ENCODE data around the gene SSX2IP. TPM values are rescaled to one million over a fixed set of nuclear protein-coding genes. Genes with fewer than 3 reads are reported as not detected.
A peak's percentile ranks its signal among the peaks of the same experiment; 100 is the strongest.
"Not testable (repeated sequence)": the region's sequence is repeated elsewhere in the genome, so short reads cannot be mapped to it uniquely, and the experiment has no call there.

The SSX2IP gene
- total RNA-seq, 4 donors from 2014 or later: 2.9 to 34.3 (median 19.2) TPM

- DNase-seq: no peak
- Histone ChIP-seq H3K27ac (peak overlapping the region; percentile 79 to 88), H3K36me3 (no peaks in the 10 kb centered on the region), H3K27me3 (no peaks in the 10 kb centered on the region), H3K9me3 (no peaks in the 10 kb centered on the region), H3K4me3 (peak overlapping the region in 1 of 2 donors; percentile 29), H3K4me1 (no peaks in the 10 kb centered on the region)
- intact Hi-C loops (cut with DNase I; ENCODE audit: low total_unique reads): no loop called here
- no peak for TF ChIP-seq CTCF (IDR thresholded peaks at IDR 0.05)
- TF ChIP-seq POLR2A (IDR thresholded peaks at IDR 0.05): no peak
These were observed 87.0 kb downstream of the SSX2IP start for GRCh38 chr1:84603223-84603622.

- Histone ChIP-seq H3K27me3 (no peaks in the 10 kb centered on the region), H3K36me3 (no peaks in the 10 kb centered on the region), H3K9me3 (no peaks in the 10 kb centered on the region), H3K27ac (no peak overlapping the region), H3K4me3 (no peak overlapping the region), H3K4me1 (no peaks in the 10 kb centered on the region)
- TF ChIP-seq CTCF (IDR thresholded peaks at IDR 0.05) (no peak), POLR2A (IDR thresholded peaks at IDR 0.05) (no peak)
- no peak for DNase-seq
- intact Hi-C loops (cut with DNase I; ENCODE audit: low total_unique reads): no loop called here
These were observed 89.5 kb downstream of the SSX2IP start for GRCh38 chr1:84600796-84601195.

GRCh38 chr1:84598846-84599741 lies 91.2 kb downstream of the SSX2IP start:
- no peaks in the 10 kb centered on the region for H3K36me3 ChIP-seq
- intact Hi-C loops (cut with DNase I; ENCODE audit: low total_unique reads): no loop called here
- peak overlapping the region; percentile 61 to 81 for H3K27ac ChIP-seq
- no peaks in the 10 kb centered on the region for H3K9me3 ChIP-seq
- H3K27me3 ChIP-seq: no peaks in the 10 kb centered on the region
- H3K4me3 ChIP-seq: no peak overlapping the region
- no peaks in the 10 kb centered on the region for H3K4me1 ChIP-seq
- no peak for TF ChIP-seq CTCF (IDR thresholded peaks at IDR 0.05)
- DNase-seq: no peak

- no peaks in the 10 kb centered on the region for H3K27me3 ChIP-seq
- TF ChIP-seq CTCF (IDR thresholded peaks at IDR 0.05) (no peak), POLR2A (IDR thresholded peaks at IDR 0.05) (no peak)
- DNase-seq: no peak
- H3K4me1 ChIP-seq: no peaks in the 10 kb centered on the region
- no peaks in the 10 kb centered on the region for H3K9me3 ChIP-seq
- intact Hi-C loops (cut with DNase I; ENCODE audit: low total_unique reads): no loop called here
- no peak overlapping the region for H3K4me3 ChIP-seq
- peak overlapping the region; percentile 61 to 81 for H3K27ac ChIP-seq
- H3K36me3 ChIP-seq: no peaks in the 10 kb centered on the region
These were observed 91.8 kb downstream of the SSX2IP start for GRCh38 chr1:84598418-84598817.

- Histone ChIP-seq H3K9me3 (no peaks in the 10 kb centered on the region), H3K36me3 (no peaks in the 10 kb centered on the region), H3K27ac (no peak overlapping the region), H3K27me3 (no peaks in the 10 kb centered on the region), H3K4me3 (no peak overlapping the region), H3K4me1 (no peaks in the 10 kb centered on the region)
- no peak for DNase-seq
- TF ChIP-seq CTCF (IDR thresholded peaks at IDR 0.05): no peak
- intact Hi-C loops (cut with DNase I; ENCODE audit: low total_unique reads): no loop called here
These were observed 93.2 kb downstream of the SSX2IP start for GRCh38 chr1:84597011-84597410.

- H3K4me3 ChIP-seq; DNase-seq; intact Hi-C loops (cut with DNase I; ENCODE audit: low total_unique reads); H3K36me3 ChIP-seq; H3K27ac ChIP-seq; H3K4me1 ChIP-seq; H3K9me3 ChIP-seq; H3K27me3 ChIP-seq: not testable (repeated sequence)
These were observed 95.3 kb downstream of the SSX2IP start for GRCh38 chr1:84594959-84595358.

Measured in uterus (tissue), 4 donors.